Daoy (cell line): Measurements from ENCODE around the gene PARP8. TPM values are rescaled to one million over a fixed set of nuclear protein-coding genes. Genes with fewer than 3 reads are reported as not detected.
A peak's percentile ranks its signal among the peaks of the same experiment; 100 is the strongest.
"Not testable (repeated sequence)": the region's sequence is repeated elsewhere in the genome, so short reads cannot be mapped to it uniquely, and the experiment has no call there.

ENCODE experiments used
- DNase-seq: peaks from one replicate; pipeline ENCODE4 v3.0.0-alpha.2; 2015; ENCODE audit warnings: low read depth
- total RNA-seq: library from RNA; depleted of rRNA; stranded (reverse); fragments of >200 nt; shearing (Covaris generic); gene quantifications from 2 replicates; pipeline ENCODE4 v1.2.3, GENCODE V29; 2014; rRNA removed

PARP8 gene, protein sequence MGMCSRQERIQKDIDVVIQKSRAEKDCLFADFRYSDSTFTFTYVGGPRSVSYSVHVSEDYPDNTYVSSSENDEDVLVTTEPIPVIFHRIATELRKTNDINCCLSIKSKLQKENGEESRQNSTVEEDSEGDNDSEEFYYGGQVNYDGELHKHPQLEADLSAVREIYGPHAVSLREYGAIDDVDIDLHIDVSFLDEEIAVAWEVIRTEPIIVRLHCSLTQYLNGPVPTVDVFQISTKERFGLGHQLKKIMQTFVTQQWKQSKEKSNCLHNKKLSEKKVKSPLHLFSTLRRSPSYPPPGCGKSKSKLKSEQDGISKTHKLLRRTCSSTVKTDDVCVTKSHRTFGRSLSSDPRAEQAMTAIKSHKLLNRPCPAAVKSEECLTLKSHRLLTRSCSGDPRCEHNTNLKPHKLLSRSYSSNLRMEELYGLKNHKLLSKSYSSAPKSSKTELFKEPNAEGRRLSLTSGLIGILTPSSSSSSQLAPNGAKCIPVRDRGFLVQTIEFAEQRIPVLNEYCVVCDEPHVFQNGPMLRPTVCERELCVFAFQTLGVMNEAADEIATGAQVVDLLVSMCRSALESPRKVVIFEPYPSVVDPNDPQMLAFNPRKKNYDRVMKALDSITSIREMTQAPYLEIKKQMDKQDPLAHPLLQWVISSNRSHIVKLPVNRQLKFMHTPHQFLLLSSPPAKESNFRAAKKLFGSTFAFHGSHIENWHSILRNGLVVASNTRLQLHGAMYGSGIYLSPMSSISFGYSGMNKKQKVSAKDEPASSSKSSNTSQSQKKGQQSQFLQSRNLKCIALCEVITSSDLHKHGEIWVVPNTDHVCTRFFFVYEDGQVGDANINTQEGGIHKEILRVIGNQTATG
- total RNA-seq, result 9.5 and 11.5 TPM in 2 replicates

DNA sequence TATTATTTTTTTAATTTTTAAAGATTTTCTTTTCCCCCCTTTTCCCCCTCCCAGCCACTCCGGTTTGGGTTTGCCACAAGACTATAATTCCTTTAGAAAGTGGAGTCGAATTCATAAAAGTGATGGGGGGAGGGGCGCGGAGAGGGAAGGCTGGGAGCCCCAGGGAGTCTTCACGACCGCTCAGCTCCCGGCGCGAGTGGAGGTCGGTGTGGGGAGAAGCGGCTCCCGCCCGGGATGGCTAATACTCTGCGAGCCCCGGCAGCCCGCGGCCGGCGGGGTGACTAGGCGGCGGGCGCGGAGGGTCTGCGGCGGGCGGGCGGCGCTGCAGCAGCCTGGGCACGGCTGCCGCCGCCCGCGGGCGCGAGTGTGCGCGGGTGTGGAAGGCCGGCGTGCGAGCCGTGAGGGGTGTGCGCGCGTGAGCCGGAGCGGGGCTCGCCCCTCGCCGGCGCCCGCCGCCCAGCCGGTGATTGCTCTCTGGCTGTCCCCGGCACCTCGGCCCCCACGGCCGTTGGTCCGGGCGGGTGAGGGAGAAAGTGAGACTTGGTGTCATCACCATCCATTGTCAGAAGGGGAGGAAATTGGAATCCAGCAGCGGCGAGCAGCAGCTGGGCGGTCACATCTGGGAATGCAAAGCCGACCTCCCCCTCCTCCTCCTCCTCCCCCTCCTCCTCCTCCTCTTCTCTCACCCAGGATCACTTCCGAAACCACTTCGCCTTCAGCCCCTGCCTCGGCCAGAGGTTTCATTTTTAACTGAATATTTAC is at the start of gene PARP8:
TSS of gene PARP8 (plus strand) at position 377 of the 762 bp plus-strand sequence. CDS start 459 bp downstream, outside the sequence.
- peak; percentile 74 for DNase-seq

DNA sequence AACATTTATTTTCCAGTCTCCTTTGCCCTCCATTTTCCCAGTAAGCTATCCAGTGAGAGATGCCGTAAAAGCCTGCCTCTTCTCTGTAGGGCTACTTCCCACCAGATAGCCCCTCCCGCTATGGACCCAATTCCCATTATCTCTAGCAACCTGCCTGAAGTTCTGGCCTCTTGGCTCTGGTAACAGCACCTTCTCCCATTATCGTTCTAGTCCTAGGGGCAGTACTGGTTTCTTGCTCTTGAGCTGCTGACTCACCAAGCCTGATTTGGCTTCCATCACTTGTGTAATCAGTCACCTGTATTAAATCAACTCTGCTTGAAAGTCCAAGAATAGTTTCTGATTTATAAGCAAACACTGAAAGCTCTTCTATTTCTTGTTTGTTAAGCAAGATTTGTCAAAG is 42.8 kb upstream of the PARP8 start:
- DNase-seq, result peak; percentile 4

DNA sequence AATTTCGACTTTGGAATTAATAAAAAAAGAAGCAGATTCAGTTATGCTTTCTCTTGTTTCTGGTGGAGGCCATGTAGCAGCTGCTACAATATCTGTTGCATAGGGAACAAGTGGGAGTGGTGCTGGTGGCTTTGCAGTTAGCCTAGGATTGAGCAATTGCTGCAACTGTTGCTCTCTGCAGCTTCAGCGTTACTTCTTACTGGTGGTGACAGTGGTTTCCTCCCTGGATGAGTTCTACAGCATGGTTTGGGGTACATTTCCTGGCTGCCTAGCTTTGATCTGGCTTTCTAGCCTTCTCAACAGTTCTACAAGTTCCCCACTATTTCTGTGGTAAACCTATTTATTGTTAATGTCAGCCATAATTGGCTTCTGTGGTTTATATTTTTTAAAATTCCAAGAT is 31.6 kb upstream of the PARP8 start:
- DNase-seq, result not testable (repeated sequence)

DNA sequence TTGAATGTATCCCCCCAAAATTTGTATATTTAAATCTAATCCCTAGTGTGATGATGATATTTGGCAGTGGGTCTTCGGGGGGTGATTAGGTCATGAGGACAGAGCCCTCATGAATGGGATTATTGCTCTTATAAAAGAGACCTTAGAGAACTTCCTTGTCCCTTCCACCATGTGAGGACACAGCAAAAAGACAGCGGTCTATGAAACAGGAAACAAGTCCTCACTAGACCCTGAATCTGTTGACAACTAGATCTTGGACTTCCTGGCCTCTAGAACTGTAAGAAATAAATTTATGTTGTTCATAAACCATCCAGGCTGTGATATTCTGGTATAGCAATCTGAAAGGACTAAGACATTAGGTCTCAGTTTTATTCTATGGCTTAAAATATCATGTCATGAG is 28.9 kb upstream of the PARP8 start:
- not testable (repeated sequence) for DNase-seq

DNA sequence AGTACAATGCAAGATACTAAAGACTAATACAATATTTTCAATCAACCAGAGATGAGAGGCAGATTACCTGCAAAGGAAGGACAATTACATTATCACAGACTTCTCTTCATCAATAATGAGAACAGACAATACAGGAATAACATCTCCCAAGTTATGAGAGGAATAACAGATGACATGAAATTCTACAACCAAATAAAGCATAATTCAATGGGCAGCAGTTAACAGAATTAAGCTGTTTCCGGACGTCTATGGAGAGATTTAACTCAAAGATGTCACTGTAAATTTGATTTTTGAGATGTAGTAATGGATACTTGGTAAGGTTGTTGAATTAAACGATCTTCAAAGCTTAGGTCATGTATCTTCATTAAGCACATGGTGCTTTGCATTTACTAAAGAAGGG is 19.8 kb upstream of the PARP8 start:
- no peak for DNase-seq

DNA sequence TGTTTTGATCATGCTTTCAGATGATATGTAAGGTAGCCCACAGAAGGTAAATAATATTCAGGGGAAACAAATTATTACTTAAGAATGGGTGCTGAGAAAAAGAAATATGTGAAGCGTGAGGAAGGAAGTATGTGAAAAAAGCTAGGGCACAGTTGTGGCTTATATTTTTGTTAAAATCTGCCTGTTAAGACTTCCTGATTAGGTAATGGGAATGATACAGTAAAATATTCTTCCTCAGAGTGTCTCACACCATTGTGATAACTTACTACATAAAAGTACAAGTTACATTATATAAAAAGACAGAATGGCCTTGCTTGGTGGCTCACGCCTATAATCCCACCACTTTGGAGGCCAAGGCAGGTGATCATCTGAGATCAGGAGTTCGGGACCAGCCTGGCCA is 18.7 kb upstream of the PARP8 start:
- DNase-seq, result no peak

DNA sequence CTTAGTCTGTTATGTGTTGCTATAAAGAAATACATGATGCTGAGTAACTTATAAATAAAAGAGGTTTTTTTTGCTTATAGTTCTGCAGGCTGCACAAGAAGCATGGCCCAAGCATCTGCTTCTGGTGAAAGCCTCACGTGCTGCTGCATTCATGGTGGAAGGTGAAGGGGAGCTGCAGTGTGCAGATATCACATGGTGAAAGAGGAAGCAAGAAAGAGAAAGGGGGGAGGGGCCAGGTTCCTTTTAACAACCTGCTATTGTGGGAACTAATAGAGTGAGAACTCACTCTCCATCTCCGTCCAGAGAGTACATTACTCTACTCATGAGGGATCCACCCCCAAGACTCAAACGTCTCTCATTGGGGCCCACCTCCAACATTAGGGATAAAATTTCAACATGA is 12.5 kb upstream of the PARP8 start:
- DNase-seq, result no peak

DNA sequence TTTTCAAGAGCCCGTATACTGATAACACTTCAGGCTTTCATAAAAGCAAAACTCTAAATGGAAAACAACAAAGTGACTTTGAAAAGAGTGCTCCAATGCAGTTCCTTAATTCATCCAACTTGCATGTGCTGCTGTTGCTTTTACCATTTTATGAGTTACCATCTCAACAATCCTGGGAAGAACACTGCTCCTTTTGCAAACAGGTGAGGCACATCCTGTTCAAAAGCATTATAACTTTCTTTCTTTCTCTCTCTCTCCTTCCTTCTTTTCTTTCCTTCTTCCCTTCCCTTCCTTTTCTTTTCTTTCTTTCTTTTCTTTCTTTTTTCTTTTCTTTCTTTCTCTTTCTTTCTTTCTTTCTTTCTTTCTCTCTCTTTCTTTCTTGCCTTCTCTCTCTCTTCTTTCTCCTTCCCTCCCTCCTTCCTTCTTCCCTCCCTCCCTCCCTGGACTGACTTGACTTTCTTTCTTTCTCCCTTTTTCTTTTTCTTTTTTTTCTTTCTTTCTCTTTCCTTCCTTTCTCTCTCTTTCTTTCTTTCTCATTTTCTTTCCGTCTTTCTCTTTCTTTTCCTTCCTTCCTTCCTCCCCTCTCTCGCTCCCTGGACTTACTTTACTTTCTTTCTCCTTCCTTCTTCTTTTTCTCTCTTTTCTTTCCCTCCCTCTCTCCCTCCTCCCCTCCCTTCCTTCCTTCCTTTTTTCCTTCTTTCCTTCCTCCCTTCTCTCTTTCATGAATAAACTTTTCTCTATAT is 11.2 kb upstream of the PARP8 start:
- no peak for DNase-seq

DNA sequence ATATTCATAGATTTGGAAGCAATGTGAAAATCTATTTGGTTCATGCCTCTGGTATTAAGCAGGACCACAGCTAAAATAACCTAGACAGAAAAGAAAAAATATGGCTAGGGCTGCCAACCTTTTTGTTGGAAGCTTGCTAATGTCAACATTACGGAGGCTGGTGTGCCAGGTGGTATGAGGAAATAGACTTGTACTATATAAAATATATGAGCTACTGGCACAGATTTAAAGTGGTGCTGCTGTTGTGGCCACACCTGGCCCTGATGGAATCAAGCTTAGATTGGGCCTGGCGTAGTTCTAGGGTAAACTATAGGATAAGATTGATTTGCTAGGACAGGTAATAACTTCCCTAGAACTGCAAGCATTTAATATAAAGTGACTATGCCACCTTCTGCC is 10.6 kb upstream of the PARP8 start:
- DNase-seq, result no peak

DNA sequence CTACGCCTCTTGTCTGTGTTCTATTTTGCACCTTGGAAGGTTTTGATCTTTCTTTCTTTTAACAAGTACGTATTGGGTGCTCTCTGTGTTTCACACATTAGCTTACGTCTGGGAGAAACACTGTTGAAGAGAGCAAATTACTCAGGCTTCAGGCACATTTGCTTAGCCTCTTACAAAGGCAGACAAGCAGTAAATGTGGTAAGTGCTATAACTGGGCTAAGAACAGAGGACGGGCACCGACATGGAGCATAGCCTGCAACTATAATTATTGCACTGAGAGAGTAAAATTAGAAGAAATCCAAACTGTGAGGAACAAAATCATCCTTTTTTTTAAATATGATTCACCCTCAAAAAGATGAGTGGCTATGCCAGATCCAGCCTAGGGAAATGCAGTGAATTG is 9.4 kb upstream of the PARP8 start:
- DNase-seq, result no peak

DNA sequence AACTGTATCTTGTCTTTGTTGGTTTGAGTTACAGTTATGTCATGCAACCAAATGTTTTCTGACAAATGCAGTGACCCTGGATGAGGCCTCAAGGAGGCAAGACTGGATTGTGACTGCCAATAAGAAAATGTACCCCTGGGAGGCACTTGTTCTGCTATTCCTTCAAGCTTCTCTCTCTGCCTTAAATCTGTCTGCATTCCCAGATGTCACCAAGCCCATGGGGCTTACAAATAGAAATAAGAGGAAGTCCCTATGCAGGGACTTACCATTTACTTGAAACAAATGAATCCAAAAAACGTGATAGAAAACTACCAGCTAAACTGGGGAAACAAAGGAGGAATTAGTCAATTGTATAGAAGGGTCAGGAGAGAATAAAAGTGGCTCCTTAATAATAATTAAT is 8.2 kb upstream of the PARP8 start:
- no peak for DNase-seq

DNA sequence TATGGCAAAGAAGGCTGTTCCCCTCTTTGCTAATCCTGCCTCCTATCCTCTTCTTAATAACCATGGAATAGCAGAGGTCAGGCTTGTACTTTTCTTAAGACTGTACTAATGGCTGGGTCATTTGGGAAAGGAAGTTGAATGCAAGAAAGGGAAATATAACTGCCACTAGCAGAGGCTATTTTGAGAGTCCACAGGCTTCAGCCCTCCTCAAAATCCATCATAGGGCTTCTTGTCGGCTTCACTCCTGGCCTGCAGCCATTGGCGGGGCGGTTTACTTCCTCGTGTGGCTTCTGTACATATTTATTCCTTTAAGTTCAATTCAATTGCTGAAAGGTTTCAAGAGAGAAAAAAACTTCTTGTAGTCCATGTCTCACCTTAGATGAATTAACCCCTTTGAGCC is 2.8 kb upstream of the PARP8 start:
- no peak for DNase-seq

DNA sequence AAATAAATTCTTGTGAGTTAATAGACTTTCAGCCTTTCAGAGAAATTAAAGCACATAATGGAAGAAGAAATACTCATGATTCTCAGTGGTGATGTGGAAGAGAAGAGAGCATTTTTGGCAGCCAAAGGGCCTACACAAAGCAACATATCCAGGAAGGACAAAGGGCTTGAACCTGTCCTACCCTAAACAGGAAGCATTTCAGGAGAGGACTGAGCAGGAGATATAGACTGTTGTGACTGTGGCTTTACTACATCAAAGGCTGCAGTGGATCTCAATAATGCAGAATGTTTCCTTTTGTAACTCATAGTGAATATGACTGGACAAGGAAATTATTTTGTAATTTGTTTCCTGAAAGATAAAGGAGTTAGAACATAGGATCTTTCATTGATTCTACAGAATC is 1.3 kb upstream of the PARP8 start:
- no peak for DNase-seq

DNA sequence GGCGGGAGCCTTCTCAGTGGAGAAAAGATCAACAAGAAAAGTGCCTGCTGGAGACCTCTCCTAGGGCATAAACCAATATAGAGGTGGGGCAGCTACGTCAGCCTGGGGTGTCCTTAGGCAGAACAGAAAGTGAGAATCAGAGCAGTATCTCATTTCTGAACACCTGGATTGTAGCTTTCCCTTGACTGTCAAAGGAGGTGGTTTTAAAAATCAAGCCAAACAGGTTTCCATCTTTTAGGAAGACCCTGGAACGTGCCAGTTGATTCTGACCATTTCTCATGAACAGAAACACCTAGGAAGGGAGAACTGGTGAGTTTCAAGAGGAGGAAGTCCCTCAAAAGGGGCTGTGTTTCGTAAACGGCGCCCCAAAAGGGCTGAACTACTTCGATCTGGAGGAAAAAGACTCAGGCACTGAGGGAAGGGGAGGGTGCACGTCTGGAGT is 655 bp upstream of the PARP8 start:
- not testable (repeated sequence) for DNase-seq

DNA sequence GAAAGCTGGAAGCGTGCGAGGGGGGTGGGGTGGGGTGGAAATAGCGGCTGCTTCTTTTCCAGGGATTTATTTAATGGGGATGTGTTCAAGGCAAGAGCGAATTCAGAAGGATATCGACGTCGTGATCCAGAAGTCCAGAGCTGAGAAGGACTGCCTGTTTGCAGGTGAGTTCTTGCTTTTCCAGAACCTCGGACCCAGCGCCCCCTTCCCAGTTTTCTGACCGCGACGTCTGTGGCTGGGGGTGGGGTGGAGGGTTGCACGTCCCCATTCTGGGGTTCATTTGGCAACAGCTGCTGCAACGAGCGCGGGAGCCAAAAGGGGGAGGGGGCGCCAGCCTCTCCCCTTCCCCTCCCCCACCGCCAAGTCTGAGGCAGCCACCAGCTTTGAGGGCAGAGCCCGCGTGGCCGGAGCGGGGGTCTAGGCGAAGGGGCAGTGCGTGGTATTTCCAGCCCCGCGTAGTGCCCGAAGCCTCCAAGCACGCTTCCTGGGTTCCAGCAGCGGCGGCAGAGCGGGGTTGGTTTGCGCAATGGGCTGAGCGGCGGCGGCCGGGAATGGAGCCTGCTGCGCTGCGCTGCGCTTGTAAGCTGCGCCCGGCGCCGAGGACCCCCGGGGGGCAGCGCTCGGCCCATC is 701 bp downstream of the PARP8 start:
- DNase-seq, result peak; percentile 62

DNA sequence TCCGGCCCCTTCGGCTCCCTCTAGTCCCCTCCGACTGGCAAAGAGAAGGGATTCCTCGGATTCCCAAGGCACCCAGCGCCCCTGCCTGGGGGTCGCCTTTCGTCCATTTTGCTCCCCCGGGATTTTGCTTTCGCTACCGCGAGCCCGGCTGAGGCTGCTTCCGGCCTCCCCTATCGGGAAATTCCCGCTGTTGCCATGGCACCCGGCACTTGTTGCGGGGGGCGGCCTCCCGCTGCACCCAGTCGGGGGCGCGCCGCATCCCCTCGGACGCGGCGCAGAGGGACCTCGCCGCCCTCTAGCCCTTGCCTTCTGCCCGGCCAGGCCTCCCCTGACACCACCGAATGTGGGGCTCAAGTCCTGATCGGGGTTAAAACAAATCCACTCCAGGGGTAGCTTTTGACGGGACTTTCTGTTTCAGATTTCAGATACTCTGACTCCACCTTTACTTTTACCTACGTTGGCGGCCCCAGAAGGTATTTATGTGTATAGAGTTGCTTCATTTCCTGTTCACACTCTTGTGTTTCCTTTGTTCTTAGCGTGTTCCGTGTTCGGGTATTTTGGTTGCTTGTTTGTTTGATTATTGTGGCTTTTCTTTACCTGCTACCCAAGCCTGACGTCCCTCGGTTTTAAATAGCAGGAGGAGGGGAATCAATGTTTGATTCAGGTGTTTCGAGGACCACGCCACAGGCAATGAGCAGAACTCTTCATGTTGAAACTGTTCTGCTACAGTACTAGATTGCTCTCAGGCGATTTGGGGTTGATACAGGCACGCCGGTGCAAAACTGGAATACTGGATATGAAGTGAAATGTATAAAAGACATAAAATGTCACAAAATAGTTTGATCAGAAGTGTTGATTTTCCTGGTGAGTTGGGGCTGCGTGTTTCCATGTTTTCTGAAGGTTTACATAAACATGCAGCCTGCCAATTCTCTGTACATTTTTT is 1.5 kb downstream of the PARP8 start:
- DNase-seq, result peak; percentile 87

DNA sequence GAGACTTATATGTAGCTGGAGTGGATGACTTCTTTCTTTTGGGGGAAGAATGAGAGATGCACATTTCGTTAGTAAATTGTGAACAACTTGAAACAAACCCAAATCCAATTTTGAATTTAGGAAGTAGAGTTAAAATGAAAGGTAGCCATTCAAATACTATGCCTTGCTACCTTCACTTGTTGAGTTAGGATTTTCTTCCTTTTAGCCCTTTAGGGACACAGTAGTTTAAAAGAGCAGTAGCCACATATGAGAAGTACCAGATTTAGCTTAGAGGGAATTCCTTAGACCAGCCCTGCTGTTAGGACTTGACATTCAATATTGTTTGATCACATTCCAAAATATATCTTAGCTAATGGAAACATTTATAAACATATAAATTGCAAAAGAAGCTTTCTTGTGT is 2.2 kb downstream of the PARP8 start:
- not testable (repeated sequence) for DNase-seq

DNA sequence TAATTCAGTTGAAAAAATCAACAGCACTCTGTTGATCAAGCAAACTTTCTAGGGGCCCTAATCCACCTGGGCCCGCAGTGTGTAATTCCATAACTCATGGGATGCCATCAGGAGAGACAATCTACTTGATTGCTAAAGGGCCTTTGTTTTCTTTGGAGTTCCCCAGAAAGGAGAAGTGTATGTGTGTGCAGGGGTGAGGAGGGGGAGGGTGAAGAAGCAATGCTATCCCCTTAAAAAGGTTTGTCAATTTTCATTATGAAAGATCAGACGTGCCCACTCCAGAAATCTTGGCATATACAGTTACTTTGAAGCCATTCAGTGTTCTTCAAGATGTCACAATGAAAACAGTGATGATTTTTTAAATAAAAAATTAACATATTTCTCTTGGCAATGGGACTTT is 6.2 kb downstream of the PARP8 start:
- DNase-seq, result no peak

DNA sequence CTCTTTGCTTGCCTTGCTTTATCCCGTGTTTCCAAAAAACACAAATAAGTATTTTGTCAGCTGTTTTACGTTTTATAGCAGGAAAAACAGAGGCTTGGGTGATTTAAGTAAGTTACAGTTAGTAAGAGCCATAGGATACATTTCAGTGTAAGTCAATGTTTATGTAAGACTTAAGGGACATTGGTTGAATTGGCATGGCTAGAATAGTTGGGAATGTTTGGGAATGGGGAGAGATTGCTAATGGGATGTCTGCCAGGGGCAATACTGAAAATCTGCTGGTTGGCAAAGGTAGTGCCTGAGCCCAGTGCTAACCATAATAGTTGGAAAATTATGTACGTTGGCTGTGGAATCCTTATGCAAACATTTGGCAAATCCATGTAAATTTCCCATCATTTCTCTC is 7.0 kb downstream of the PARP8 start:
- DNase-seq, result not testable (repeated sequence)

DNA sequence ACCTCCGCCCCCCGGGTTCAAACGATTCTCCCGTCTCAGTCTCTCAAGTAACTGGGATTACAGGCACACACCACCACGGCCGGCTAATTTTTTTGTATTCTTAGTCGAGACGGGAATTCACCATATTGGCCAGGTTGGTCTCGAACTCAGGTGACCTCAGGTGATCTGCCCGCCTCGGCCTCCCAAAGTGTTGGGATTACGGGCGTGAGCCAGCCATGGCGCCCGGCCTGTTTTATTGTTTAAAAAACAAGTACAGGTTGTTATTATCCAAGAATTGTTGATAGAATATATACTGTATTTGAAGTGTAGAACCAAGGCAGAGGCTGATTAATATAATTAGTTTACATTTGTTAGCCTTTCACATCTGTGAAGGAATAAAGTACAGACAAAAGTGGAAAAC is 8.9 kb downstream of the PARP8 start:
- DNase-seq, result no peak
